H54 (cell line): Measurements from ENCODE around the gene C12orf76.

Experiments
- DNase-seq: peaks from one replicate; pipeline ENCODE4 v3.0.0; 2011; ENCODE audit warnings: low spot score, mixed read lengths; ENCODE audit not compliant: insufficient read length
- FAIRE-seq: peaks from 3 replicates; lab custom pipeline; 2011; peaks lifted over from hg19 to GRCh38; lab: Jason Lieb, UNC
- POLR2A ChIP-seq: IDR thresholded peaks from 2 replicates; pipeline ENCODE4 v1.6.1; 2011; ENCODE audit warnings: low read depth, mild to moderate bottlenecking, low read length

C12orf76 gene

DNA sequence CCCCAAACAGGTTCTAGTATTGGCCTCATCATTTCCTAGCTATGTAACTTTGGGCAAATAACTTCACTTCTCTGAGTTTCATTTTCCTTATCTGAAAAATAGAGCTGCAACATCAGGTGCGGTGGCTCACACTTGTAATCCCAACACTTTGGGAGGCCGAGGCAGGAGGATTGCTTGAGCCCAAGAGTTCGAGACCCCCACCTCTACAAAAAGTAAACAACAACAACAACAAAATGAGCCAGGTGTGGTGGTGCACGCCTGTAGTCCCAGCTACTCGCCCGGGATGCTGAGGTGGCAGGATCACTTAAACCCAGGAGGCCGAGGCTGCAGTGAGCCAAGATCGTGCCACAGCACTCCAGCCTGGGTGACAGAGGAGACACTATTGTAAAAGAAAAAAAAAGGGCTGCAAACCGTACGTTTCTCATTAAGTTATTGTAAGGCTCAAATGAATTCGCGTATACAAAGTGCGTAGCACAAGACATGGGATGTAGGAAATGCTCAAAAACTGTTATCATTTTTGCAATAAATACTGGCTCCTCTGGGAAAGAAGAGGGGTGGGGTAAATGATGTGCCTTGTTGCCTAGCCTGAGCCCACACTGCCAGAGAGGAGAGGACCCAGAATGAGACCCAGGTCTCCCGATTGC, 903 bp downstream of the C12orf76 start:
- FAIRE-seq: no peak
- DNase-seq: no peak
- TF ChIP-seq POLR2A: no peak

- no peak for FAIRE-seq
- DNase-seq: no peak
- TF ChIP-seq POLR2A: no peak
These were observed 1.7 kb downstream of the C12orf76 start for GRCh38 chr12:110046451-110047187.

GRCh38 chr12:110042264-110042663, 6.1 kb downstream of the C12orf76 start:
- FAIRE-seq (no peak), DNase-seq (no peak)
- no peak for TF ChIP-seq POLR2A

- FAIRE-seq (peak; percentile 94), DNase-seq (peak; percentile 67)
- TF ChIP-seq POLR2A: no peak
These were observed 9.1 kb downstream of the C12orf76 start for GRCh38 chr12:110039085-110039807.

DNA sequence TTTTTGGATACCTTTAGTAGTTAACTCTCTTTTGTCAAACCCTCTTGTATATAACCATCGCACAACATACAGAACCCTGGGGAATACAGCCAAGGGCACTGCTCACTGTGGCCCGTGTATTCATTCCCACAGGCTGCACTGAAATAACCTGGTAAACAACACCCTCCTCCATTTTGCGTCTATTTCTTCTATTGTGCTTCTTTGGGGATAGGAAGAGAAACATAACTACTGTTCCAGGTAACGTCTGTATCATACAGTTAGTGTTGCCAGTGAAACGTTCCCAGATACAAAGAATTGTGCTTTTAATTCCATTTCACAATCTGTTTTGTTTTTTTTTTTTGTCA, 9.6 kb downstream of the C12orf76 start:
- FAIRE-seq: no peak
- TF ChIP-seq POLR2A: no peak
- DNase-seq: no peak

DNA sequence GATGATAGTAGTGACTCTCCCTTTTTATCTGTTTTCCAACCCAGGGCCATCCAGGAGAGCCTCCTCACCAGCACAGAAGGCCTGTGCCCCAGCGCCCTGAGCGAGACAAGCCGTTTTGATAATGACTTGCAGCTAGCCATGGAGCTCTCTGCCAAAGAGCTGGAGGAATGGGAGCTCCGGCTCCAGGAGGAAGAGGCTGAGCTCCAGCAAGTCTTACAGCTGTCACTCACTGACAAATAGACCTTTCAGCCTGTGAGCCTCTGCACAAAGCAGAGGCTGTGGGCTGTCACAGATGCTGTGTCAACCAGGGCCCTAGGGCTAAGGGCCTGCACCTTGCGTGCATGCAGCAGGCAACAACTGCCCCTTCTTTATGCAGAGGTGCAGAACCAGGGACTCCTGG, 11.0 kb downstream of the C12orf76 start:
- no peak for TF ChIP-seq POLR2A
- FAIRE-seq: no peak
- DNase-seq: no peak

DNA sequence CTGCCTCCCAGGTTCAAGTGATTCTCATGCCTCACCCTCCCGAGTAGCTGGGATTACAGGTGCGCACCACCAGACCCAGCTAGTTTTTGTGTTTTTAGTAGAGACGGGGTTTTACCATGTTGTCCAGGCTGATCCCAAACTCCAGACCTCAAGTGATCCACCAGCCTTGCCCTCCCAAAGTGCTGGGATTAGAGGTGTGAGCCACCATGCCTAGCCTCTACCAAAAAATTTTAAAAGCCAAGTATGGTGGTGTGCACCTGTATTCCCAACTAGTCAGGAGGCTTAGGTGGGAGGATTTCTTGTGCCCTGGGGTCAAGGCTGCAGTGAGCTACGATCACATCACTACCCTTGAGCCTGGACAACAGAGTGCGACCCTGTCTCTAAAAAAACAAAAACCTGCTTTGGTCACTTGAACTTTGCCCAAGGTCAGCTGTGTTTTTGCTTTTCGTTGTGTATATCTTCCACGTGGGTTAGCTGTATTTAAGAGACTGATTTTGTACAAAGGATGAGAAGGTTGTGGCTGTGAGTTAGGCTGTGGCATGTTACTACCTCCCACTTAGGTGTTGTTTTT, 12.7 kb downstream of the C12orf76 start:
- TF ChIP-seq POLR2A: no peak
- DNase-seq (no peak), FAIRE-seq (no peak)

- FAIRE-seq (no peak), DNase-seq (no peak)
- no peak for TF ChIP-seq POLR2A
These were observed 14.4 kb downstream of the C12orf76 start for GRCh38 chr12:110033888-110034287.

- DNase-seq (no peak), FAIRE-seq (no peak)
- no peak for TF ChIP-seq POLR2A
These were observed 19.0 kb downstream of the C12orf76 start for GRCh38 chr12:110029290-110029815.

- no peak for DNase-seq
- no peak for TF ChIP-seq POLR2A
- FAIRE-seq: no peak
These were observed 20.0 kb downstream of the C12orf76 start for GRCh38 chr12:110028323-110028722.

GRCh38 chr12:110024051-110024450, 24.3 kb downstream of the C12orf76 start:
- DNase-seq: no peak
- no peak for TF ChIP-seq POLR2A
- FAIRE-seq: no peak

DNA sequence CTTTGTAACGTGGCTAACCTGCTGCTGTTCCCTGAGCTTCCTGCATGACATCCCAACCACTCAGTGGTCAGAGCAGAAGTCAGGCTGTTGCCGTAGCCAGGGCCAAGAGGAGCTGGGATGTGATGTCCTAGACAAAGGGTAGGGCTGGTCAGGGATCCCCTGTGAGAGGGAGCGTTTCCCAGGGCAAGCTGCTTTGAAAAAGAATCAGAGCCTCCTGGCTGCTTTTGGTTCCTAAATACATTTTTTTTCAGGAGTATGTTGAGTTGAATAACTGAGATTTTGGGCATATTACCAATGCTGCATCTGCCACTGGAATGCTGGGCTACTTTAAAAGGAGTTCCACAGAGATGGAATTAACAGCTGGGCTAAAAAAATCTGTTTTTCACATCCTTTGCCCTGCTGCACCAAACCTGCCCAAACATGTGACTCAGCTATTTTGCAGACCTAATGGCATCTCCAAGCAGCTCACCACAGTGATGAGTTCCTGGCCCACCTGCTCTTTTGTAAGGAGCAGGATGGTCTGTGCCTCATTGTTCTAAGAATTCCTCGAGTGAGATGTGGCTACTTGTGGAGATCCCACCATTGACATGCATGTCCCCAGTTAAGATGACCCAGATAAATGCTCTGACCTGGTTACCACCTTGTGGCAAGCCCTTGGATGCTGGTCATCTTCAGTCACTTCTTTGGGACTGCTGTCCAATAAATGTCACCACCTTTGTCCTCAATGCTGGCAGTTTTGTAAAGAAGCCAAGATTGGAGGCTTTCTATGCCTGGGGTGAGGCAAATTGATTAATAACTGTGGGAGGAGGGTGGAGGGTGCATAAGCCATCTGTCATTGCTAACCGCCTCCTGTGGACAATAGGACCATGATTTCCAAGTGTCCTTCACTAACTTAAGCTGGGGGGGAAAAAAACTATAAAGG, 25.0 kb downstream of the C12orf76 start:
- no peak for DNase-seq
- FAIRE-seq: no peak
- TF ChIP-seq POLR2A: no peak

DNA sequence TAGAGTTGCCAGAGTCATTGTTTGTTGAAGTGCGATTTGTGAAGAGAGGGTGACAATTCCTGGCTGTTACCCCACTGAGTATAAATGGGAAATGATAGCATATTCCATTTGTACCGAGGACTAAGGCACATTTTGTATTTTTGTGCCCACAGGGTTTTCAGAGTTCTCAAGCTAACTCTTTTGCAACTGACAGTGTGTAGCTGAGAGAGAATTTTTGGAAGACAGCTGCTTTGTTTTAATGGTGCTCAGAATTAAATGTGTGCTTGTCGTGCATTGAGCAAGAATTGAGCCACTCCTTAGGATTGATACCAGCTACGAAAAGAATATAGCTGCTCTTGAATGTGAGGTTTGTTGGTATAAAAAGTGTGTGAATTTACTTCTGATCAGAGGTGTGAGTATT, 27.4 kb downstream of the C12orf76 start:
- TF ChIP-seq POLR2A: no peak
- DNase-seq (no peak), FAIRE-seq (no peak)
